Stimulated activated naive CD4-positive, alpha-beta T cell treated with Interleukin-2 at 50 U/mL for 16 hours (primary cell): ENCODE measurements around the gene RBFOX2.
"Not testable (repeated sequence)": the region's sequence is repeated elsewhere in the genome, so short reads cannot be mapped to it uniquely, and the experiment has no call there.

Source experiments
- DNase-seq: peaks from one replicate; lab custom pipeline; 2025; lab: John Stamatoyannopoulos, UW

RBFOX2 gene

DNA sequence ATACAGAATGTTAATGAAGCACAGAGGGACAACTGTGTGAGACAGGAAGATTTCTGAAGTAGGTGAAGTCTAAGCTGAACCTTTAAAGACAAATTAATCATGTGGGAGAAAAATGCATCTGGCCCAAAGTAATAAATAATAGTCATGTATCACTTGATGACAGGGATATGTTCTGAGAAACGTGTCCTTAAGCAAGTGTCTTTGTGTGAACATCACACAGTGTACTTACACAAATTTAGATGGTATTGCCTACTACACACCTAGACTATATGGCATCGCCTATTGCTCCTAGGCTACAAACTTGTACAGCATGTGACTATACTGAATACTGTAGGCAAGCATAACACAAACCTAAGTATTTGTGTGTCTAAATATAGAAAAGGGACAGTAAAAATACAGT is 198.3 kb downstream of the RBFOX2 start:
- DNase-seq, result no peak

- DNase-seq, result no peak
Observed at GRCh38 chr22:35824256-35824655, 204.4 kb downstream of the RBFOX2 start.

- no peak for DNase-seq
Observed at GRCh38 chr22:35821654-35822053, 207.0 kb downstream of the RBFOX2 start.

DNA sequence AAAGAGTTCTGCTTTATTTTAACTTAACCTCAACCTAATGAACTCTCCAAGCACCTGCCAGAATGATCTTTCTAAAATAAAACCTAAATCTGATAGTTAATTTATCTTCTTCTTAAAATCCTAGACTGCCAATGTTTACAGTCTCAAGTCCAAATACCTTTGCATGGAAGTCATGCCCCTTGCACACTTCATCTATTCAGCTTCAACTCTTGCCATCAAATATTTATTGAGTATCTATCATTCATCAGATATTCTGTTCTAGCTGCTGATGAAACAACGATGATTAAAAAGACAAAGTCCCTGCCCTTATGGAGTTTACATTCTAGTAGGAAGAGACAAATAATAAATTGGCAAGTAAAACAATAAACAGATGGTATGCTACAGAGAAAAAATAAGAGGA is 209.2 kb downstream of the RBFOX2 start:
- DNase-seq, result no peak

DNA sequence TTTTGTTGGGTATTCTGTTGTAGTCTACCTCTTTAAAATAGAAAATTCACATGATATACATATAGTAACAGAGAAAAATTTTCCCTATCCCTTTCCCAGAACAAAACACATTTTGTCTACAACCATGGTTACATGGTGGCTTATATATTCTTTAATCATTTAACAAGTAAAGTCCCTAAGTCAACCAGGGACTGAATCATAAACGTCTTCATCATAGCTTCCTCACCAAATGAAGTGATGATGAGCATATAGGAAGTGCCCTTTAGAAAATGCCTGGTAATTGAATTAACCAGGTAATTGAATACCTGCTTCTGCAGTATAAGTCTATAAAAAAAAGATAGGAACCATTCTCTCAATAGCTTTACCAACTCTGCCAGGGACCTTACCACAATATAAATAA is 209.7 kb downstream of the RBFOX2 start:
- no peak for DNase-seq

GRCh38 chr22:35812600-35812999 is 216.0 kb downstream of the RBFOX2 start:
- no peak for DNase-seq

DNA sequence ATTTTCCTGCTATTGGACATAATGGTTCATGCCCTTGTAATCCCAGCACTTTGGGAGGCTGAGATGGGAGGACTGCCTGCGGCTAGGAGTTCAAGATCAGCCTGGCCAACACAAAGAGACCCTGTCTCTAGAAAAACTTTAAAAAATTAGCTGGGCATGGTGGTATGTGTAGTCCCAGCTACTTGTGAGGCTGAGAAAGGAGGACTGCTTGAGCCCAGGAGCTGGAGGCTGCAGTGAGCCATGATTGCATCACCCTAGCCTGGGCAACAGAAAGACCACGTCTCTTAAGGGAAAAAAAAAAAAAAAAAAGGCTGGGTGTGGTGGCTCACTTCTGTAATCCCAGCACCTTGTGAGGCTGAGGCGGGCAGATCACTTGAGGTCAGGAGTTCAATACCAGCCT is 217.0 kb downstream of the RBFOX2 start:
- no peak for DNase-seq

DNA sequence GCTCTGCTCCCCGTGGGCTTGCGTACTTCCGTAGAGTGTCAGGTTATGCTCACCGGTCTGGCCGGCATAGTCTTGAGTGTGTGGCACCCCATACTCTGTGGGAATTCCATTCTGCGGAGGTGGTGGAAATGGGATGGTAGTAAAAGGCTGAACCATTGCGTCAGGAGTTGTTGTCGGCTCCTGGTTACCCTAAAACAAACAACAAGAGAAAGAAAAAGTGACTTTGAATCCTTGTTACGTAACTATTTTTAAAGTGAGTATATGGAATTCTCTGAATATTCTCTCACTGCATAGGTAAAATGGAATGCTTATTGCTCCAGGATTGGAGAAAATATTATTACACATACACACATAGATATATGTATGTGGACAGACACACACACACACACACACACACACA is 218.8 kb downstream of the RBFOX2 start:
- DNase-seq, result no peak

- DNase-seq, result no peak
Observed at GRCh38 chr22:35808377-35808776, 220.2 kb downstream of the RBFOX2 start.

GRCh38 chr22:35806668-35807067 is 222.0 kb downstream of the RBFOX2 start:
- not testable (repeated sequence) for DNase-seq

GRCh38 chr22:35805466-35805865 is 223.2 kb downstream of the RBFOX2 start:
- no peak for DNase-seq

DNA sequence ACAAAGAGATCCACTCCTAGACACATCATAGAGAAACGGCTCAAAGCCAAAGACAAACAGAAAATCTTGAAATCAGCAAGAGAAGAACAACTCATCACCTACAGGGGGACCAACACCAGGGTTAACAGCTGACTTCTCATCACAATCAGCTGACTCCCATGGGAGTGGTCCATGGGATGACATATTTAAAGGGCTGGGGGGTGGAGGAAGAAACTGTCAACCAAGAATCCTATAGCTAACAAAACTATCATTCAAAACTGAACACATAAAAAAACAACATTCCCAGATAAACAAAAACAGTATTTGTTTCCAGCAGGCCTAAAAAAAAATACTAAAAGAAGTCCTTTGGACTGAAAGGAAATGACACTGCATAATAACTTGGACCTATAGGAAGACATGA is 224.2 kb downstream of the RBFOX2 start:
- no peak for DNase-seq

DNA sequence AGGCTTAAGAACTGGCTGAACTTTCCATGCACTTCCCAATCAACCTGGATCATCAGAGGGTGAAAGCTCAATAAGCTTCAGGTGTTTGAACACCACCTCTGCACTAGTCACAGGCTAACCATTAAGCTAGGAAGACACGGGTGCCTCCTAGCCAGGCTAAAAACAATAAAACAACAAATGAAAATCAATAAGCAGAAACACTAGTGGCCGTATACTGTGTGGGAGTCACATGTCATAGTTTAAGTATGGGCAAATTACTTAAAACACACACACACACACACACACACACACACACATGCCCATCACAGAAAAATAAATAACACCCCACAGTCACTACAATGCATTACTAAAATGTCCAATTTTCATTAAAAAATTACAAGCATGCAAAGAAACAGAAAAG is 225.7 kb downstream of the RBFOX2 start:
- no peak for DNase-seq

DNA sequence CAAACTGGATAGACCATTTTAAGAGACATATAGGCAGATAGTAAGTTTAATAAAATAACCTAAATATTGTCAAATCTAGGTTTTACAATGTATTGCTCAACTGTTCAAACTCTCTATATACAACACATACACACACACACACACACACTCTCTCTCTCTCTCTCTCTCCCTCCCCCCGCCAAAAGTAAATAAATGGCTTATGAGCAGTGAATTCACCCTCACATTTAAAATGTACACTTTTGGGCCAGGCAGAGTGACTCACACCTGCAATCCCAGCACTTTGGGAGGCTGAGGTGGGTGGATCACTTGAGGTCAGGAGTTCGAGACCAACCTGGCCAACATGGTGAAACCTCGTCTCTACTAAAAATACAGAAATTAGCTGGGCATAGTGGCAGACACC is 227.3 kb downstream of the RBFOX2 start:
- not testable (repeated sequence) for DNase-seq

- DNase-seq, result no peak
Observed at GRCh38 chr22:35799150-35799549, 229.5 kb downstream of the RBFOX2 start.

DNA sequence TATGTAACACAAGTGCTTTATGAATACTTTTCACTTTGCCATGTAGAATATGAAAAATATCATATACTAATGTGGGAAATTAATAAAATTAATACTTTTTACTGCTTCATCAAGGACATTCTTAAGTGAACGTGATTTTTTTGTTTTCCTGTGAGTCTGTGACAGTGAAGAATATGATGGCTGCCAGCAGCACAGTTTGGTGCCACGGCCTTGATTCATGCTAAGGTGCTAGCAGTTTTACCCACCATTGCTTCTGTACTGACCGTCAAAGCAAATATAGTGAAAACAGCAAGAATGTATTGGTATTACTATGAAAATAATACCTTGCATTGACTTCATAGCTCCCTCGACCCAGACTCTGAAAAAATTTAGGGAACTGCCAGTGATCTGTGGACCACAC is 231.2 kb downstream of the RBFOX2 start:
- no peak for DNase-seq

DNA sequence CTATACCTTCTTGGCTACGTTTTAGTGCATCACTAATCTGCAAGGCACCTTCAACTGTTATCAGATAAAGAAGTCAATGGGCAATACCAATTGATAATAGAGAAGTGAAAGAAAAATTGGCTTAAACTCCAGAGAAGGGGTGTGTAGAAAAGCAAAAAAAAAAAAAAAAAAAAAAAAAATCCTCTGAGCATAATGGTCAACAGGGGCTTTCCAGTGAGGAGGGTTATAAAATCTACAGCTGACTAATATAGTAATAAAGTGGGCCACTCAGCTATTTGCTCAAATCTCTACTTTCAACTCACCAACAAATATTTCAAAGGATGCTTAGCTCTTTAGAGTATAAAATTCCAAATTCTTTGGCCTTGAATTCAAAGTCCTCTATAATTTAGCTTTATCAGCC is 233.1 kb downstream of the RBFOX2 start:
- no peak for DNase-seq

- DNase-seq, result no peak
Observed at GRCh38 chr22:35792506-35792905, 236.1 kb downstream of the RBFOX2 start.

DNA sequence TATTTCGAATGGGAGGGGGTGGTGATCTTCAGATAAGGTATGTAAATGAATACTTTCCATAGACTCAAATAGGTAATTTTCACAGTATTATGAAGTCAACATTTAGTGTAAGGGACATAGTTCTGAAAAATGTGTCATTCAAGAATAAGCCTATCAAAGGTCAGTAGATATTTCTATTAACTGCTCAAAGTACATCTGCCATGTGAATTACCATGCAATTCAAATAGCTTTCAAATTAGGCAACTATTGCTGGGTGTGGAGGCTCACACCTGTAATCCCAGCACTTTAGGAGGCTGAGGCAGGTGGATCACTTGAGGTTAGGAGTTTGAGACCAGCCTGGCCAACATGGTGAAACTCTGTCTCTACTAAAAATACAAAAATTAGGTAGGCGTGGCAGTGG is 236.8 kb downstream of the RBFOX2 start:
- DNase-seq, result not testable (repeated sequence)

- DNase-seq, result no peak
Observed at GRCh38 chr22:35785181-35785923, 243.3 kb downstream of the RBFOX2 start.

GRCh38 chr22:35784633-35785032 is 244.0 kb downstream of the RBFOX2 start:
- DNase-seq, result no peak

DNA sequence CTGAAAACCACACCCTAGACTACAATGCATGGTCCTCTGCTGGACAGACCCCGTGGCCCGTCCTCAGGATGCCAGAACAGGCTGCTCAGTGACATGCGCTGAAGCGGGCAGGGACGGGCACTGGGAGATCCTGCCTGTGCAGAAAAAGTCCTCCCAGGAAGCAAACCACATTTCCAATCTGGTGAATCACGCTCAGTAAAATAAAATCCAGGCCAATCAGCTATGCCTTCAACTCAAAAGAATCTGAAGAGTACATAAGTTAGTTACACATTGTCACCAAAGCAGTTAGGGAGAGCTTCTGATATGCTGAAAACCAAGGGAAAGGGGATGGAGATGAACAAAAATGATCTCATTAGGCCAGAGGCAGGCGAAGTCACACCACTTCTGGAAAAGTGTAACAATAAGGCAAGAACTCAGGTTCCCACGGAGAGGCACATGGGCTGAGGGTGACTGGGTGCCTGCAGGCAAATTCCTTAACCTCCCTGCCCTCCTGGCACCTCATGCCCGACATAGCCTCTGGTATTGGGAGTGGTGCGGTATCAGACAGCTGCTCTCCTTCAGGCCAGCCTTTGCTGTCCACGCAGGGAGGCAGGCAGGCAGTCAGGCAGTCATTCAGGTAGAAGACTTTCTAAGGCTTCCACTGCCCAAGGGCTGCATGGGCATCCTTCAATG is 244.5 kb downstream of the RBFOX2 start:
- no peak for DNase-seq

DNA sequence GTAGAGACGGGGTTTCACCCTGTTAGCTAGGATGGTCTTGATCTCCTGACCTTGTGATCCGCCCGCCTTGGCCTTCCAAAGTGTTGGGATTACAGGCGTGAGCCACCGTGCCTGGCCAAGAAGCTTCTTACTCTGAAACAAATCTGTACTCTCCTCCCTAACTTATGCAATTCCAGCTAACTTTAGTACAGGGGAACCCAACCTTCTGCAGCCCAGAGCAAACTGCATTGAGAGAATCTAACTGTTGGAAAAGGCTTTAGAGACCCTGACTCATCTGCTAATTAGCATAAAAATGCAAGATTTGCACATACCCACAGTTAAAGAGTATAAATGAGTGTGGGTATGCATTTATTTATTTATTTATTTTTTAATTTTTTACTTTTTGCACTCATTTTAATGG is 246.1 kb downstream of the RBFOX2 start:
- no peak for DNase-seq

GRCh38 chr22:35781898-35782297 is 246.7 kb downstream of the RBFOX2 start:
- DNase-seq, result no peak
